HG02571 (cell line): ENCODE measurements around the gene ASTN1.

Source experiments
- ATAC-seq: cut with Tn5 transposase; IDR thresholded peaks from one replicate; pipeline ENCODE4 v1.9.1; 2021; ENCODE audit warnings: mild to moderate bottlenecking, moderate library complexity; ENCODE audit not compliant: unreplicated experiment

ASTN1 gene

GRCh38 chr1:177045151-177045550 is 119.4 kb downstream of the ASTN1 start:
- no peak for ATAC-seq

- ATAC-seq, result no peak
Observed at GRCh38 chr1:177044390-177044789, 120.1 kb downstream of the ASTN1 start.

DNA sequence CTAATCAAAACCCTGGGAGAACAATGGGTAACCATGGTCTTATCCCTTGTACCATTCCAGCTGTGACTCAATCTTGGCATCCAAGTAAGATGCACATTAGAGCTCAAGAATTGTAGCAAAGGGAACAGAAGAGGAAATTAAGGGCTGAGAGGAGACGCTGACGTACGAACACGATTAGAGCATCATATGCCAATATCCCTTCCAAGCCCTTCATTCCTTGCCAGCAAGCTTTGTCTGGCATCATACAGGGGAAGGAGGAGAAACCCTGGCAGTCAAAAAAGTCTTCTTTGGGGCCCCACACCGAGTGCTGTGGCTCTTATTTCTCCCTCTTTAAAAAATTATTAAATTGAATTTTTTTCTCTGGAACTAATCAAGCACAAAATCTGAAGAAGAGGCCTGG is 120.9 kb downstream of the ASTN1 start:
- ATAC-seq, result no peak

GRCh38 chr1:177035586-177035985 is 128.9 kb downstream of the ASTN1 start:
- ATAC-seq, result no peak

GRCh38 chr1:177033628-177034027 is 130.9 kb downstream of the ASTN1 start:
- ATAC-seq, result no peak

DNA sequence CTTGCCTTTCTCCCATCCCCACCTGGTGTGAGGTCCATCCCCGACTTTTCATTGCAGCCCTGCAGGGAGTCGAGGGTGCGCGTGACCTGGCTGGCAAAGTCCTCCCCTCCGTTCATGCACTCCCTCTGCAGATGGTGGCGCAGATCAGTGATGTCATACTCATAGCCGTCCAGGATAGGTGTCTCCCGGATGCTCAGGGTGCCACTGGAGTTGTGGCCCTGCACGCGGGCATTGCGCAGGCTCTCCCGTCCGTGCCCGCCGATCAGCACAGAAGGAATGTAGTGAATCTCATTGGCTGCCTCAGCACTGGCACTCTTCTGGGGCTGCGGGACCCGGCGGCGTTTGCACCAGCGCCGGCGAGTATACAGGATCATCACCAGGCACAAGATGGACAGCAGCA is 132.1 kb downstream of the ASTN1 start:
- no peak for ATAC-seq

- no peak for ATAC-seq
Observed at GRCh38 chr1:177024623-177025022, 139.9 kb downstream of the ASTN1 start.

- ATAC-seq, result no peak
Observed at GRCh38 chr1:177023726-177024125, 140.8 kb downstream of the ASTN1 start.

- no peak for ATAC-seq
Observed at GRCh38 chr1:177023249-177023648, 141.3 kb downstream of the ASTN1 start.

DNA sequence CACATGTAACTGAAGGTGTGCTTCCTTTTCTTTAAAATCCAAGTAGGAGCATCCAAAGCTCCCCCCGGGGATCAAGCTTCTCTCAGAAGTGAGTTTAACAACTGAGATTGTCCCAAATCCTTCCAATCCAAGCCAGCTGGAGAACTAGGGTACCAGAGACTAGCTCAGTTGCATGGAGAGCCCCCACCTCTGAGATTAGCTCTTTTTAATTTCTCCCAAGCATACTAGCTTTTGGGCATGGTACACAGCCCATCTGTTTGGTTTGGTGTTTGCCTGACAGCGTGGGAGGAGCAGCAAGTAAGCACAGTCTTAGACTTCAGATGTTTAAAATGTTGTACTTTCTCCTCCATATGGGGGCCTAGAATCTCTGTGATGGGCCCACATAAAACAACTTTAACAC is 142.8 kb downstream of the ASTN1 start:
- no peak for ATAC-seq

- ATAC-seq, result no peak
Observed at GRCh38 chr1:177020851-177021589, 143.5 kb downstream of the ASTN1 start.

DNA sequence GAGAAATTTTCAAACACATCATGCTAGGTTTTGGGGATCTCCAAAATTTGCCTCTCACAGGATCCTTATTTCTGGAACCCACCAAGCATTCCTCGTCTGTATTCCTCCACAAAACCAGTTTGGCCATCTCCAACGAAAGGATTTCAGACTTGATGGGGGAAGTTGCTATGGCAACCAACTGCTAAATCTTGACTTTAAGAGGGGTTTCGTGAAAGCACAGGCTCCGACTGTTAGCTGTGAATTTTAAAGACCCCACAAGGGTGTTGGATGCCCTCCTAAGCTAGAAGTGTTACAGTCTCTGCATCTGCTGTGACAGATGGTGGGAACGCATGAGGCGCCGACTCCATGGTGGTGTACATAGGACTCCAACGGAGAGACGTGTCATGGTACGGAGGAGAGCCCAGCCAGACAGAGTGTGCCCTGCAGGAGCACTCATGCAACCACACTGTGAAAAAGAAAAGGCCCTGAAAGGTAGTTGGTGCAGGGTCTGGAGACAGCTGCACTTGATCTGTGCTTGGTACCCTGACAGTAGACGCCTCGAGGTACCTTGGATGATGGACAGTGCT is 147.1 kb downstream of the ASTN1 start:
- ATAC-seq, result no peak

DNA sequence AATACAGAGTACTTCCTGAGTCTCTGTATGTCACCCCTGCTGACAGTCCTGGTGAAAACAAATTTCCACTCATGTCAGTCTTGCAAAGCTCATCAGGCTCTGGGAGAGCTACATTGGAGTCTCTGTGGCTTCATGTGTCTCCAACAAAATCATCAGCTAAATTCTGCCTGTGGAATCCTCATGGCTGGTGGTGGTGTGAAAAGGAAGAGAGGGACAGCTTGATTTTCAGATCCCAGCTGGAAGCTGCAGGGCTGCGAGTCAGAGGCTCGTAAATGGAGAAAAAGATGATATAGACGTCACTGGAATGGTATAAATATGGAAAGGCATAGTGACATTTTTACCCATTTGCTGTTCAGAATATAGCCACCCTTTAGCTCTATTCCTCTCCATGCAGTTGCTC is 150.2 kb downstream of the ASTN1 start:
- no peak for ATAC-seq

DNA sequence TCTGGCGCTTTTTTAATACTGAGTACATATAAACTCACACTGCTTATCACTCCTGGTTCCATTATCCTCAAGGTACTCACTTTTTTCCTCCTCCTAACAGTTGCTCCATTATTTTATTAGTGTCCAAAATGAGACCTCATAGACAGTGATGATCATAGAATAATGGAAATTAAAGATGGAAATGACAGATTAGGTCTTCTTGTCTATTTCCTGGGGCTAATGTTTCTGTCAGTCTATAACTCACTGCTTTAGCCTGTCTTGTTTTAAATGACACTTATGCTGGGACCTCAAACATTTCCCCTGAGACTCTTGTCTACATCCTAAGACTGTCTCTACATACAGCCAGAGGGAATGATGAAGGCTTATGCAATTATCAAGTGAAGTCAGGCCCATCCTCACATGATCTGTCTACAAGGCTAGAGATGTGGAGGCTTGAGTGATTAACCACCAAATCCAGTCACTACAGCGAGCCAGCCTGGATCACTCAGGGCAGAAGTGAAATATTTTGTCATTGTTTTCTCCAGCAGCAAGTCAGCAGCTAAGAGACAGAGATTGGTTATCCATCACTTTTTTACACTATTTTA is 152.1 kb downstream of the ASTN1 start:
- no peak for ATAC-seq

GRCh38 chr1:177011508-177011907 is 153.0 kb downstream of the ASTN1 start:
- ATAC-seq, result no peak

DNA sequence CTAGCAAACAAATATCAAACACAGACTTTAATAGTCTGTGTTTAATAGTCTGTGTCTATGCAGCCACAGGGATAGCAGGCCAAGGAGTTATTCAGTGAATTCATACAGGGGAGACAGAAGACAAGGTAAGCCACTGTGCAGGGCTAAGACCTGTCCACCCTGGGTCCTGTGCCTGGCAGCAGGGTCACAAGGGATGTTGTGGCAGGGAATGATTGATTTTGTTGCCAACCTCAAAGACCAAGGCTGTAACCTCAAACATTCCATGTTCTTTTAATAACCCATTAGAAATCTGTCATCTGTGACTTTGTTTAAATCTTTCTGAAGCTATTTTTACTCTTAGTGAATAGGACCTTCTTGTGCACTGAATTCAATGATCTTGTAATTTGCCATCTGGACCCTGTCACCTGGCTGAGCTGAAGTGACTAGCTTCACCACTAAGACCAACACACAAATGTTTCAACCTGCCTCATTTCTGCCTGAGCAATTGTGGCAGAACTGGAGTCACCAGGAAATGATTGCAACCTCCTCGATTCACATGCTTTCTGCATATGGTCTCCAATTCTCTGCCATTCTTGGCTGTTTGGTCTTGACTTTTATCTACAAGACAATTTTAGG is 154.2 kb downstream of the ASTN1 start:
- ATAC-seq, result no peak

DNA sequence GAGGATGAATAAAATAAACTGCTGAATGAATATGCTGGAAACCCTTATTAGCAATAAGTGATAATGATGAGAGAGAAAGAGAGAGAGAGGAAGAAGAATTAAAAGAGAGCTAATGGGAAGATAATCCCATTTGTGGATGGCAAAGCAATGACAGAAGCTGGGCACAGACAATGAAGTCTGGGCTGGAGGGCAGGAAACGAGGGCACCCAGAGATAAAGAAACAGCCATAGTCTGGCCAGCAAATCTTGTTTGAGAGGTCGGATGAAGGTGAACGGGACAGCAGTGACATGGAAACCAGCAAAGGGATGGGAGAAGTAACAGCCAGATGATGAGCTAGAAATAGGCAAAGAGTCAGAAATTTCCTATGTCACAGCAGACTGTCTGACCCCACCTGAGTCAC is 155.9 kb downstream of the ASTN1 start:
- ATAC-seq, result no peak

DNA sequence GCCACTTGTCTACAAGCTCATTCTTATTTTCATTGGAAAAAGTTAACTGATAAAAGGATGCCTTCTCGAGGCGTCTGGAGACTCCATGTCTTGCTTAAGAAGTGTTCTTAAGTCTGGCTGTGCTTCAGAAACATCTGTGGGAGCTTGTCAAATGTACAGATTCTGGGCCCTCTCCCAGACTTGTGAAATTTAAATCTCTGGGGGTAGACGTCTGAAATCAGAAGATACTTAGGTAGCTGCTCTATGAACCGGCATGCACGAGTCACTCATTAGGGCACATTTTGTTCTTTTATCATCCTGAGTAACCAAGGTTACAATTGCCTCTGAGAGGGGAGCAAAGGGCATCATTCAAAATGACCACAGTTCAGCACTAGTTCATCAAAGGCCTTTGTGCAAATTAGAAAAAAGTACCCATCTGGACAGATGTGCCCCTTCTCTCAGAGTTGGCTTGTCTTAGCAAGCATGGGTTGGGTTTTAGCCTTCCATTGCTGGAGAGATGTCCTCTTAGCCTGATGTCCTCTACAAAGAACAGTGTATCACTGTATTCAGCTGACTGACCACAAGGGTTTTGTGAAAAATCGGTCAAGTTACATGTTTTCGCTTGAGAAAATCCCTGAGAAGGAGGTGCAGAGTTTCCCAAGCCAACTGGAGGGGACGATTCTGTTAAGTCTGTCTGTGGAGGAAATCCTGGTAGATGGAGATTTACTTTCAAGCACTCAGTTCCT is 156.9 kb downstream of the ASTN1 start:
- ATAC-seq, result no peak

DNA sequence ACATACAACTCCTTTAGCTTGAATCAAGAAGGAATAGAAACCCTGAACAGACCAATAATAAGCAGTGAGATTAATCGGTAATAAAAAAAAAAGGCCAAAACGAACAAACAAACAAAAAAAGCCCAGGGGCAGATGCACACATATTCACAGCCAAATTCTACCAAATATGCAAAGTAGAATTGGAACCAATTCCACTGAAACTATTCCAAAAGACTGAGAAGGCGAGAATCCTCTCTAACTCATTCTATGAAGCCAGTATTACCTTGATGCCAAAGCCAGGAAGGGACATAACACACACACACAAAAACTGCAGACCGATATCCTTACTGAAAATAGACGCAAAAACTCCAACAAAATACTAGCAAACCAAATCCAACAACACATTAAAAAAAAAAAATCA is 161.6 kb downstream of the ASTN1 start:
- no peak for ATAC-seq

DNA sequence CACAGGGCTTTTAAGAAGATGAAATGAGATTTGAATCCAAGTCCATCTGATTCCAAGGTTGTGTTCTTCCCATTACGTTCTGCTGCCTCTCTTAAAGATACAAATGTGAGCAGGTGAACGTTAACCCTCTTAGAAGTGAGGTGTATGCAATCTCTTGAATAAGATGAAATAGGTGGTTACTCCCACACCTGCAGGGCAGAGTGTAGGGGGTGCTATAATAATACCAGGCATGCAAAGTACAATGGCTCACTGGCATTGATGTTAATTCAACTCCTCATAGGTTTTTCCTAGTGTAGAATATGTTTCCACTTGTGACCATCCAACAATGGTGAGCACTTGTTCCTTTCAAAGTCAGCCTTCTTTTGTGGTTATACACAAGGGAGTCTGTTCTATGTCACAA is 163.0 kb downstream of the ASTN1 start:
- no peak for ATAC-seq

DNA sequence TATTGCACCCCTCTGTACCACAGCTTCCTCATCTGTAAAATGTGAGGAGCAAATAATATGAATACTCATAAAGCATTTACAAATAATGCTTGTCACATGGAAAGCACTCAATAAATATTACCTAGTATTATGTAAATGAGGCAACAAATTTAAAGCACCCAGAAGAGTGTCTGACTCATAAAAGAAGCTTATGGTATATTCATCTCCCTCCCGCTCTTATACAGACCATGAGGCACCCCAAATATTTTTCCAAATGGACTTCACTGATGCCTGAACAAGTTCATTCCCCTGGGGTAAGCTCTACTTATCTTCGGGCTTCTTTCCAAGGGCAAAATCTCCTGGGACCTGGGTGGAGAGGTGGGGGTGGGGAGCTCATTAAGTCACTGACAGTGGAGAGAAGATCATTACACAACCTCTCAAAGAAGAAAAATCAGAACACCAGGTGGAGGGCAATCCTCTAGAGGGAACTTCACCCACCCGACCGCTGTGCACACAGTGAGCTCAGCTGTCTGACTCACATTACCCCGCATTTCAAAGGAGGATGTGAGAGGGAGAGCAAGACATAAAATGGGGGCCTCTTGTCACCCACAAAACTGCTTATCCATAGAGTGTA is 166.2 kb downstream of the ASTN1 start:
- no peak for ATAC-seq
